ENCODE measurements around the gene TNPO2. TPM values are rescaled to one million over a fixed set of nuclear protein-coding genes. Genes with fewer than 3 reads are reported as not detected.

TNPO2 gene
- total RNA-seq, 2 experiments from 2014 or later, result 80.7 to 81.1 TPM

DNA sequence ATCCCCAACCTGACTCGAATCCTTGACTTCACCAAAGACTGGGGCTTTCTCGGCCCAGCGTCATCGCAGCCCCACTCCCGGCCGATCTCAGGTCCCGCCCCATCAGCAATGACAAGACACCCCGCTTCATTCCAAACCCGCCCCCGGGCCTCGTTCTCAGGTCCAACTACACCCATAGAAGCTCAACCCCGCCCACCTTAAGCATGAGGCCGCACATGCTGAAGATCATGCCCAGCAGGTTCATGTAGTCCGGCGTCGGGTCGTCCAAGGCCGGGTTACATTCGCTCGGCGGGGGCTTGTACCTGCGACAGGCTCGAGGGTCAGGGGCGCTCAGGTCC, 54.8 kb downstream of the TNPO2 start:
- Mint-ChIP-seq H3K27me3 (ENCODE audit: low read depth) (no peaks in the 10 kb centered on the region), H3K4me3 (peak overlapping the region; percentile 95), H3K4me1 (ENCODE audit: low read depth) (peaks cover 51% of the 10 kb centered on the region), H3K9me3 (no peaks in the 10 kb centered on the region), H3K36me3 (ENCODE audit: low read depth) (peaks cover 32% of the 10 kb centered on the region), H3K27ac (peak overlapping the region; percentile 100)
- CTCF ChIA-PET, result interaction anchor here (0.9 to 4.8 kb wide), 2 partner anchors 9 to 97 kb away, joined by 4 to 27 read pairs; no protein-coding TSS in a partner anchor
- intact Hi-C loops (cut with micrococcal nuclease), result loop anchor here (1.0 to 10.0 kb wide), 6 partner anchors 12 to 577 kb away; partner anchors contain the start of genes DHPS, ZNF44, ZNF490 and ZNF791
- DNase-seq, result peak; percentile 65

DNA sequence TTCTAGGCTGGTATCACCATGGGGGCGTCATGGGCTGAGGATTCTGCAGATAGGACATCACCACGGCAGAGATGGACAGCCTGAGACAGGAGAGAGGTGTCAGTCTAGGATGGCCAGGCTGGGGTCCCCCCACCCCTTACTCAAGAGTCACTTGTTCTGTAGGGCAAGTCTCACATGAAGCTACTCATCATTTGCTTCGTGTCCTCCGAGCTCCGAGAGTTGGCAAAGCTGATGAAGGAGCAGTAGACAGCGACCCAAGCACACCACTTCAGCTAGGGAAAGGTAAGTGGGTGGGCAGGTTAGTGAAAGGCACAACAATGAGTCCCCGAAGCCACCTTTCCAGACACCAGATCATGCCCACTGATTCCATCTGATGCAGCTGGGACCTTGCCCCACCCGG, 55.4 kb downstream of the TNPO2 start:
- peaks cover 51% of the 10 kb centered on the region for H3K4me1 Mint-ChIP-seq (ENCODE audit: low read depth)
- no peaks in the 10 kb centered on the region for H3K27me3 Mint-ChIP-seq (ENCODE audit: low read depth)
- no peaks in the 10 kb centered on the region for H3K9me3 Mint-ChIP-seq
- DNase-seq, result no peak
- CTCF ChIA-PET, result interaction anchor here (0.9 to 4.8 kb wide), 2 partner anchors 10 to 97 kb away, joined by 4 to 27 read pairs; no protein-coding TSS in a partner anchor
- peaks cover 38% of the 10 kb centered on the region for H3K36me3 Mint-ChIP-seq (ENCODE audit: low read depth)
- intact Hi-C loops (cut with micrococcal nuclease), result loop anchor here (5.0 to 10.0 kb wide), 3 partner anchors 374 to 576 kb away; partner anchors contain the start of gene ZNF44
- H3K4me3 Mint-ChIP-seq, result peak overlapping the region; percentile 95
- peak overlapping the region; percentile 100 for H3K27ac Mint-ChIP-seq

DNA sequence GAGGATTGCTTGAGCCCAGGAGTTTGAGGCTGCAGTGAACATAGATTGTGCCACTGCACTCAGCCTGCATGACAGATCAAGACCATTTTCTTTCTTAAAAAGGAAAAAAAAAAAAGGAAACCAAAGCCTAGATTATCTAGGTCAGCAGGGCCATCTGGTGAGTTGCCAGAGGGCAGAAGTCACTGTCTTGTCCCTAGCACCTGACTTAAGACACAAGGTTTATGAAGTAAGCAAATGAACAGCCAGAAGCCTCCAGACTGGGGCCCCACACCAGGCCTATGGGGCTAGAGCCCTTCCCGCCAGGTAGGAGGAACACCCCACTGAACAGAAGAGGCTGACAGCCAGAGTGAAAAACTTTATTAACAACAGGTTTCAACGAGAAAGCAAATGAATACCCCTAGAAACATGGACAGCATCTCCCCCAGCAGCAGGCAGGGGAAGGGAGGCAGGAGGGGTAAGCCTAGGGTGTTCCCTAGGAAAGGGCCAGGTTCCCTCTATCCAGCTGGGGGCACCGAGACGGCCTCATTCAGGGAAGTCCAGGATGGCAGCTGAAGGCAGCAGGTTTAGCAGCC, 55.9 kb downstream of the TNPO2 start:
- Mint-ChIP-seq H3K27ac (peak overlapping the region; percentile 46), H3K4me1 (ENCODE audit: low read depth) (peaks cover 51% of the 10 kb centered on the region), H3K36me3 (ENCODE audit: low read depth) (peaks cover 42% of the 10 kb centered on the region), H3K9me3 (no peaks in the 10 kb centered on the region), H3K4me3 (peak overlapping the region; percentile 95), H3K27me3 (ENCODE audit: low read depth) (no peaks in the 10 kb centered on the region)
- DNase-seq, result no peak
- intact Hi-C loops (cut with micrococcal nuclease), result loop anchor here (5.0 to 10.0 kb wide), 3 partner anchors 373 to 576 kb away; partner anchors contain the start of gene ZNF44
- CTCF ChIA-PET, result interaction anchor here (0.9 to 4.8 kb wide), 2 partner anchors 10 to 98 kb away, joined by 4 to 27 read pairs; no protein-coding TSS in a partner anchor

DNA sequence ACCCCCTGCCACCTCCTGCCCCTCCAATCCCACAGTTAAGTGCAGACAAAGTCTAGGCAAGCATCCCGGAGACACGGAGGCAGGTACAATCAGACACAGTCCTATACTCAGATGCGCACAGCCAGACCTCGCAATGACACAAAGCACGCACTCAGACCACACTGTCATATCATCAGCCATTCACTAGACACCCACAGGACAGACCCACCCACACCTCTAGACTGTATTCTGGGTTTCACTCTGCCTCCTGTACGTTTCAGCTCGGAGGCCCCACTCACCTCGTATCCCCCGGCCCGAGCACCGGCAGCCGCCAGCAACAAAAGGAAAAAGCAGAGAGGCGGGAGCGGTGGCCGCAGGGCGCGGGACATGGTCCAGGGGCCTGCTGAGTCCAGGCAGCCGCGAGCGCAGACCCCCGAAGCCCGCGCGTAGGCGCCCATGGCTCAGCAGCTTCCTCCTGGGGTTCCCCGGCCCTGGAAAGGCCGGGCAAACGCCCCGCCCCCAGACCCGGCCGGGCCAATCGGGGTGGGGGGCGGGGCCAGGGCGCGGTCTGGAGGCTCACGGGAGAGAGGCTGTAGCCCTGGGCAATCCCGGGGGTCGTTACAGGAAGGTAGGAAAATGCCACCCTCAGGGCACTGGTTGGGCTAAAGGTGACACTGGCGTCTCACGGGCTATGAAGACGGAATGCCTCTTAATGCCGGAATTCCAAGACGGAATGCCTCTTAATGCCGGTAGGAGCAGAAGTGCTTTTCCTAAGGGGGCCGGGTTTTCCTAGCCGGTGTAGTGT, 57.3 kb downstream of the TNPO2 start, which contains the start of the genes MAN2B1 and WDR83:
Gene MAN2B1, minus strand, starts transcription at position 478 of the 784 bp plus-strand sequence. Its CDS starts 41 bp downstream, at position 437.
Gene WDR83, plus strand, starts transcription at position 543 of the 784 bp plus-strand sequence. CDS start 2,984 bp downstream, outside the sequence.
- Mint-ChIP-seq H3K4me1 (ENCODE audit: low read depth) (peaks cover 47% of the 10 kb centered on the region), H3K36me3 (ENCODE audit: low read depth) (peaks cover 36% of the 10 kb centered on the region), H3K9me3 (no peaks in the 10 kb centered on the region), H3K27ac (peak within 1 kb of the TSS; percentile 93), H3K27me3 (ENCODE audit: low read depth) (no peaks in the 10 kb centered on the region), H3K4me3 (peak within 1 kb of the TSS; percentile 95)
- intact Hi-C loops (cut with micrococcal nuclease), result loop anchor here (1.0 to 10.0 kb wide), 4 partner anchors 26 to 574 kb away; partner anchors contain the start of gene ZNF44
- peak; percentile 84 for DNase-seq
- CTCF ChIA-PET, result interaction anchor here (0.6 to 4.8 kb wide), 8 partner anchors 12 to 181 kb away, joined by 3 to 27 read pairs (median 3); no protein-coding TSS in a partner anchor

DNA sequence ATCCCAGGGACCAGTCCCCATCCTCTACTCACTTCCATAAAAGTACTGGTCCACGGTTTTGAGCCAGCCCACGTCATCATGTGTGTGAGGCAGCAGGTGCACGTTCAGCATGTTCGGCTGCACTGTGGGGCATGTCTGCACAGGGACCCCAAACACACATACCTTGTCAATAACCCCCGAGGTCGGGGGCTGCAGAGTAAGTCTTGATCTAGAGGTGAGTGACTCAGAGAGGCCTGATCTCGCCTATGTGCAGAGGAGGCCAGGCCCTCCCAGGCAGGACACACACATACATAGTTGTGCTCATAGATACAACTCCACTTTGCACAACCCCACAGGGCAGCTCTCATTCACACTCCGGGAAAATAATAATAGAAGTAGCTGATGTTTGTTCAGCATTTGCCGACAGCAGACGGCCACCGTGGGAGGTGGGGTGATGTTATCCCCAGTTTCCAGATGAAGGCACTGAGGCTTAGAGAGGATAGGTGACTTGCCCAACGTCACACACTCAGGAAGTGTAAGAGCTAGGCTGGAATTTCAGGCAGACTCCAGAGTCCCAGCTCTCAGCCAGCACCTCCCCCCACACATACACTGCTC, 58.0 kb downstream of the TNPO2 start:
- H3K4me3 Mint-ChIP-seq, result peak overlapping the region; percentile 95
- peaks cover 45% of the 10 kb centered on the region for H3K4me1 Mint-ChIP-seq (ENCODE audit: low read depth)
- intact Hi-C loops (cut with micrococcal nuclease), result loop anchor here (1.0 to 10.0 kb wide), 5 partner anchors 16 to 573 kb away; partner anchors contain the start of genes DHPS and ZNF44
- CTCF ChIA-PET, result interaction anchor here (0.6 to 4.8 kb wide), 8 partner anchors 12 to 182 kb away, joined by 3 to 27 read pairs (median 3); no protein-coding TSS in a partner anchor
- H3K27me3 Mint-ChIP-seq (ENCODE audit: low read depth), result no peaks in the 10 kb centered on the region
- DNase-seq, result peak; percentile 36
- peaks cover 42% of the 10 kb centered on the region for H3K36me3 Mint-ChIP-seq (ENCODE audit: low read depth)
- H3K27ac Mint-ChIP-seq, result peak overlapping the region; percentile 93
- no peaks in the 10 kb centered on the region for H3K9me3 Mint-ChIP-seq

DNA sequence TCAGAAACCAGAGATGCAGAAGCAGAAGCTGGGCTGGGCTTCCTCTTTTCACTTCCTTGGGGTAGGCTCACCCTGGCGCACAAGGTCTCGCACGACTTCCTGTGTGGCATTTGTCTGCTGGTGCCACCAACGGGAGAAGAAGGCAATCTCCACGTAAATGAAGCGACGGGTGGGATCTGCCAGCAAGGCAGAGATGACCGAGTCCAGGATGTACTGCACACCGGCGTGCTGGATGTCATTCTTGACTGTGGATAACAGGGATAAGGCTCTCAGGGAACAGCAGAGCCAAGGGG, 58.5 kb downstream of the TNPO2 start:
- H3K4me3 Mint-ChIP-seq, result peak overlapping the region; percentile 95
- H3K27me3 Mint-ChIP-seq (ENCODE audit: low read depth), result no peaks in the 10 kb centered on the region
- intact Hi-C loops (cut with micrococcal nuclease), result loop anchor here (1.0 to 10.0 kb wide), 4 partner anchors 16 to 573 kb away; partner anchors contain the start of genes DHPS and ZNF44
- peaks cover 45% of the 10 kb centered on the region for H3K36me3 Mint-ChIP-seq (ENCODE audit: low read depth)
- H3K27ac Mint-ChIP-seq, result peak overlapping the region; percentile 93
- peaks cover 40% of the 10 kb centered on the region for H3K4me1 Mint-ChIP-seq (ENCODE audit: low read depth)
- CTCF ChIA-PET, result interaction anchor here (0.8 to 4.8 kb wide), 3 partner anchors 13 to 92 kb away, joined by 3 to 27 read pairs (median 4); no protein-coding TSS in a partner anchor
- peak; percentile 82 for DNase-seq
- no peaks in the 10 kb centered on the region for H3K9me3 Mint-ChIP-seq

DNA sequence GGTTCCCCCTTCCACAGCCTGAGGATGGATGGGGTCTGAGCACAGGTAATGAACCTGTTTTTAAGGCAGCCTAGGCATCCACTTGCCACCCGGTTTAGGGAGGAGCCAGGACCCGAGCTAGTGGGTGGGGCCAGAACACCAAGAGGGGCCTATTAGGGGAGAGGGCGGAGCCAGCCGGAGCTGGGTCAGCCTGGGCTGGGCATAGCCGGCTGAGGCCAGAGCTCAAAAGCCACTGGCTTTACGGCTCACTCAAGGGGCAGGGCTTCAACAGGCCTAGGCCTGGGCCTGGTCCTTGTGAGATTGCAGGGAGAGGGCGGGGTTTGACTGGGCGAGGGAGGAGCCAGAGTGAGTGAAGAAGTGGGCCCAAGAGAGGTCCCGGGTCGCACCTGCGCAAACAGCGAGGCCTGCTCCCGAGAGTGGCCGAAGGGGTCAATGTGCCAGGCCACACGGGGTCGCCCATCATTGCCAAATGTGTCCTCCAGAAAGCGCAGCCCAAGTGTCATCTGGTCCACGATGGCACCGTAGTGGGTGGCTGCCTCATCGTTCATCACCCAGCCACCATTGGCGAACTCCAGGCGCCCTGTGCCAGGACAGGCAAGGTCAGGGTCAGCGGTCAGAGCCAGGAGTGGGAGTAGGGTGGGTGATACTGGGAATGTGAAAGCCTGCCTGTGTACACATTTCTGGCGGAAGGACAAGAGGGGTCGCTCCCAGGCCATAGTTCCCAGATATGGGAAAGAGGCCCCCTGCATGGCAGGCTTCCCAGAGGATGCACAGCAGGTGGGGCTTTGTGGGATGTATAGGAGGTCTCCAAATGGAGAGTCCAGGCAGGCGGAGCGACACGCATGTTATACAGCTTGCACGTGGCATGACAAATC, 59.1 kb downstream of the TNPO2 start:
- CTCF ChIA-PET, result interaction anchor here (0.6 to 4.8 kb wide), 3 partner anchors 13 to 55 kb away, joined by 3 to 27 read pairs (median 3); no protein-coding TSS in a partner anchor
- H3K4me1 Mint-ChIP-seq (ENCODE audit: low read depth), result peaks cover 38% of the 10 kb centered on the region
- no peaks in the 10 kb centered on the region for H3K9me3 Mint-ChIP-seq
- H3K27me3 Mint-ChIP-seq (ENCODE audit: low read depth), result no peaks in the 10 kb centered on the region
- H3K4me3 Mint-ChIP-seq, result peak overlapping the region; percentile 95
- peaks cover 49% of the 10 kb centered on the region for H3K36me3 Mint-ChIP-seq (ENCODE audit: low read depth)
- intact Hi-C loops (cut with micrococcal nuclease), result loop anchor here (1.0 to 10.0 kb wide), 4 partner anchors 17 to 572 kb away; partner anchors contain the start of genes DHPS and ZNF44
- H3K27ac Mint-ChIP-seq, result peak overlapping the region; percentile 93
- DNase-seq, result no peak

DNA sequence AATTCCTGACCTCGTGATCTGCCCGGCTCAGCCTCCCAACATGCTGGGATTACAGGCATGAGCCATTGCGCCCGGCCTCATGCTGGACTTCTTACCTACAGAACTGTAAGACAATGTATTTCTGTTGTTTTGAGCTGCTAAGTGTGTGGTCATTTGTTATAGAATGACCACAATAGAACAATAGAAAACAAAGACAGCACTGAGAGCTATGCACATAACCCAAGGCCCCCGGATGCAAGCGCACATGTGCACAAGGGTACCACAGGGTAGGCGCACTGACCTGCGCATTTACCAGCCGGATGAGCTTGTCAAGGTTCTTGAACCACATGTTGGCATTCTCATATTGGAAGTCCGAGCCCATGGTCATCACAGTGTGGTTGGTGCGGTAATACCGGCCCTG, 62.8 kb downstream of the TNPO2 start:
- Mint-ChIP-seq H3K4me3 (no peak overlapping the region), H3K27ac (no peak overlapping the region), H3K4me1 (ENCODE audit: low read depth) (peaks cover 15% of the 10 kb centered on the region), H3K9me3 (no peaks in the 10 kb centered on the region), H3K36me3 (ENCODE audit: low read depth) (peaks cover 56% of the 10 kb centered on the region), H3K27me3 (ENCODE audit: low read depth) (no peaks in the 10 kb centered on the region)
- DNase-seq, result no peak
- CTCF ChIA-PET, result interaction anchor here (0.5 to 1.1 kb wide), 3 partner anchors 10 to 48 kb away, joined by 3 to 4 read pairs (median 3); no protein-coding TSS in a partner anchor
- intact Hi-C loops (cut with micrococcal nuclease), result loop anchor here (10.0 kb wide), 2 partner anchors 366 to 466 kb away; partner anchors contain the start of gene ZNF44

DNA sequence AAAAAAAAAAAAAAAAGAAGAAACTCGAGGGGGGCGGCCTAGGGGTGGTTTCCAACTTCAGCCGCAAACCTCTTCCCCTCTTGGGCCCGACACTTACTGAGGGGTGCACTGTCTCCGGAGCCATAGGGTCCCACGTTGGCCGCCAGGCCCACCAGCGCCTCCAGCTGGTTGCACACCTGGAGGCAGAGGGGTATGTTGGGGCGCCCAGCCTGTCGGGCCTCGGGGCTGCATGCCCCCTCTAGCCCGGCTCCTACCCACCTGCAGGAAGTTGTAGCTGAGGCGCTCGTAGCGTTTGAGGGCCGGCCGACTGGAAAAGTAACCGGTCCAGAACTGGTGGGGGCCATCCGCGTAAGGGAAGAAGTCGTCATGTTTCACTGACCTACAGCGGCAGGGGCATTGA, 65.8 kb downstream of the TNPO2 start:
- no peak overlapping the region for H3K4me3 Mint-ChIP-seq
- CTCF ChIA-PET, result no interaction called here
- peaks cover 51% of the 10 kb centered on the region for H3K36me3 Mint-ChIP-seq (ENCODE audit: low read depth)
- no peak for DNase-seq
- no peaks in the 10 kb centered on the region for H3K27me3 Mint-ChIP-seq (ENCODE audit: low read depth)
- no peaks in the 10 kb centered on the region for H3K9me3 Mint-ChIP-seq
- intact Hi-C loops (cut with micrococcal nuclease), result no loop called here
- H3K4me1 Mint-ChIP-seq (ENCODE audit: low read depth), result no peaks in the 10 kb centered on the region
- H3K27ac Mint-ChIP-seq, result no peak overlapping the region

DNA sequence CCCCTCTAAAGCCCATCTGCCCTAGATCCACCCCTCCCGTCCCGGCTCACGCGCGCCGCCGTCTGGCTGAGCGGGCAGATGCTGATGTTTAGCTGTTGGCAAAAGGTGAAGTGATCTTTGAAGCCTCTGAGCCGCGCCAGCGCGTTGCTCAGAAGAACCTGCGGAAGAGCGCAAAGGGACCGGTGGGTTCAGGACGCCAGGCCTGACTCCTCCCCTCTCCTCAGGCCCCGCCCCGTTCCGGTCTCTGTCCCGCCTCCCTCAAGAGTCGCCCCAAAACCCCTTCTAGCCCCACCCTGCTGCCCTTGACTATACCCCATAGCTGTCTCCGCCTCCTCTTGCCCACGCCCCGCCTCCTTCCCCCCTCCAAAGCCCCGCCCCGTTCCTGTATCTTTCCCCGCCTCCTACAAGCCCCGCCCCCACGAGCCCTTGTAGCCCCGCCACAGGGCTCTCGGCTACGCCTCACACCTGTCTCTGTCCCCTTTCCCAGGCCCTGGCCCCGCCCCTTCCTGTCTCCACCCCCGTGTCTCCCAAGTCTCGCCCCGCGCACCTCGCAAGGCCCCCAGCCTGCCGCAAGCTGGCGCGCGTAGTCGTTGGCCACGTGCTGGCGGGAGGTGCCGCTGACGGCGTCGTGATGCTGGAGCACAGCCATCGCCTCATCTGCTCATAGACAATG, 66.7 kb downstream of the TNPO2 start:
- Mint-ChIP-seq H3K4me1 (ENCODE audit: low read depth) (no peaks in the 10 kb centered on the region), H3K4me3 (no peak overlapping the region), H3K36me3 (ENCODE audit: low read depth) (peaks cover 50% of the 10 kb centered on the region), H3K27me3 (ENCODE audit: low read depth) (no peaks in the 10 kb centered on the region), H3K9me3 (no peaks in the 10 kb centered on the region), H3K27ac (no peak overlapping the region)
- CTCF ChIA-PET, result no interaction called here
- intact Hi-C loops (cut with micrococcal nuclease), result no loop called here
- DNase-seq, result no peak
